Measurements from ENCODE around the gene ARHGAP25.

ARHGAP25 gene

GRCh38 chr2:68747413-68747812 lies 12.8 kb downstream of the ARHGAP25 start:
- no peaks in the 10 kb centered on the region for H3K27me3 ChIP-seq (ENCODE audit: control insufficient read depth, insufficient read depth, low read length)
- no peaks in the 10 kb centered on the region for H3K79me2 ChIP-seq
- TF ChIP-seq, protein P1, sequence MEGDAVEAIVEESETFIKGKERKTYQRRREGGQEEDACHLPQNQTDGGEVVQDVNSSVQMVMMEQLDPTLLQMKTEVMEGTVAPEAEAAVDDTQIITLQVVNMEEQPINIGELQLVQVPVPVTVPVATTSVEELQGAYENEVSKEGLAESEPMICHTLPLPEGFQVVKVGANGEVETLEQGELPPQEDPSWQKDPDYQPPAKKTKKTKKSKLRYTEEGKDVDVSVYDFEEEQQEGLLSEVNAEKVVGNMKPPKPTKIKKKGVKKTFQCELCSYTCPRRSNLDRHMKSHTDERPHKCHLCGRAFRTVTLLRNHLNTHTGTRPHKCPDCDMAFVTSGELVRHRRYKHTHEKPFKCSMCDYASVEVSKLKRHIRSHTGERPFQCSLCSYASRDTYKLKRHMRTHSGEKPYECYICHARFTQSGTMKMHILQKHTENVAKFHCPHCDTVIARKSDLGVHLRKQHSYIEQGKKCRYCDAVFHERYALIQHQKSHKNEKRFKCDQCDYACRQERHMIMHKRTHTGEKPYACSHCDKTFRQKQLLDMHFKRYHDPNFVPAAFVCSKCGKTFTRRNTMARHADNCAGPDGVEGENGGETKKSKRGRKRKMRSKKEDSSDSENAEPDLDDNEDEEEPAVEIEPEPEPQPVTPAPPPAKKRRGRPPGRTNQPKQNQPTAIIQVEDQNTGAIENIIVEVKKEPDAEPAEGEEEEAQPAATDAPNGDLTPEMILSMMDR (IDR thresholded peaks at IDR 0.05) = no peak
- no peak overlapping the region for H3K4me2 ChIP-seq (ENCODE audit: low read length)
- H2AFZ ChIP-seq = no peak overlapping the region
- H3K4me3 ChIP-seq (ENCODE audit: low read depth, low read length) = no peak overlapping the region
- no peak overlapping the region for H3K27ac ChIP-seq
- no peak overlapping the region for H3K9ac ChIP-seq
- H3K4me1 ChIP-seq = no peaks in the 10 kb centered on the region
- H3K36me3 ChIP-seq (ENCODE audit: control insufficient read depth, insufficient read depth, low read length) = no peaks in the 10 kb centered on the region
- no peaks in the 10 kb centered on the region for H3K9me3 ChIP-seq (ENCODE audit: control insufficient read depth, low read length)

GRCh38 chr2:68747900-68748299 lies 13.3 kb downstream of the ARHGAP25 start:
- H3K9ac ChIP-seq = no peak overlapping the region
- H3K4me1 ChIP-seq = no peaks in the 10 kb centered on the region
- no peak overlapping the region for H3K4me3 ChIP-seq (ENCODE audit: low read depth, low read length)
- no peaks in the 10 kb centered on the region for H3K36me3 ChIP-seq (ENCODE audit: control insufficient read depth, insufficient read depth, low read length)
- TF ChIP-seq, protein P1 (IDR thresholded peaks at IDR 0.05) = no peak
- H3K79me2 ChIP-seq = no peaks in the 10 kb centered on the region
- H2AFZ ChIP-seq = no peak overlapping the region
- no peak overlapping the region for H3K4me2 ChIP-seq (ENCODE audit: low read length)
- no peaks in the 10 kb centered on the region for H3K9me3 ChIP-seq (ENCODE audit: control insufficient read depth, low read length)
- H3K27me3 ChIP-seq (ENCODE audit: control insufficient read depth, insufficient read depth, low read length) = no peaks in the 10 kb centered on the region
- no peak overlapping the region for H3K27ac ChIP-seq

DNA sequence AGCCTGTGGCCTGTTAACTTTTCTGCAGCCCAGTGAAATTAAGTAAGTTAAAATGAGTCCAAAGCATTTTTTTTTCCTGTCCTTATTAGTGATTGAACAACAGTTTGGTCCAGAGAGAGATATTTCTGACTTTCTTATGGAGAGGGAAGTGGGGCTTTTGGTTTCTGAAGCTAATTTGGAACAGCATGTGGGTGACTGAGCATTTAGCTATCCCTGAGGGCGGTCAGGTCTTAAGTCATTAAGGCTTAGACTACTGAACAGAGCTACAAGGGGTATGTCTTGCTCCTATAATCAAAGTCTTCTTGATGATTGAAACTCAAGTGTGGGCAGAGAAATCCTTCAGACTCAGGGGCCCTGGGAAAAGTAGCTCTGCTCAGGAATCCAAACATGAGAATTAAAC lies 14.0 kb downstream of the ARHGAP25 start:
- Histone ChIP-seq H3K36me3 (ENCODE audit: control insufficient read depth, insufficient read depth, low read length) (no peaks in the 10 kb centered on the region), H3K4me1 (no peaks in the 10 kb centered on the region), H3K9ac (no peak overlapping the region), H3K27ac (no peak overlapping the region), H3K4me2 (ENCODE audit: low read length) (no peak overlapping the region), H3K27me3 (ENCODE audit: control insufficient read depth, insufficient read depth, low read length) (no peaks in the 10 kb centered on the region), H2AFZ (no peak overlapping the region), H3K79me2 (no peaks in the 10 kb centered on the region), H3K9me3 (ENCODE audit: control insufficient read depth, low read length) (no peaks in the 10 kb centered on the region), H3K4me3 (ENCODE audit: low read depth, low read length) (no peak overlapping the region)
- TF ChIP-seq, protein P1 (IDR thresholded peaks at IDR 0.05) = no peak

DNA sequence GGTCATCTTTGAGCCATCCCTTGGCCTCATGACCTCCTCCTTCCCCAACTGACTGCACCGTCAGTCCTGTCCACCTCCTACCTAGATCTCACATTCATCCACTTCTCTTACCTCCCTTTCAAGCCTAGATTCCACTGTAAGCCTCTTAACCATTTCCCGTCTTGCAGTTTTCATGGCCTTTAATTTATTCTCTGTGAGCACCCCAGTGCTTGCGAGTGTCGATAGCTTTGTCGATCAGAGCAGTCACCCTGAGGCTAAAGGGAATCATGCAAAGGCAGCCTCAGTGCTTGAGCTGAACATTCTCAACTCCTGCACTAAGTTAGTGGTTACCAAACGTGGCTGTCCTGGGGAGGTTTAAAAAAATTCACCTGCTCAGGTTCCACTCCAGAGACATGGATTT lies 14.7 kb downstream of the ARHGAP25 start:
- H3K27ac ChIP-seq = no peak overlapping the region
- no peaks in the 10 kb centered on the region for H3K27me3 ChIP-seq (ENCODE audit: control insufficient read depth, insufficient read depth, low read length)
- H3K79me2 ChIP-seq = no peaks in the 10 kb centered on the region
- H3K4me3 ChIP-seq (ENCODE audit: low read depth, low read length) = no peak overlapping the region
- H3K9me3 ChIP-seq (ENCODE audit: control insufficient read depth, low read length) = no peaks in the 10 kb centered on the region
- no peak overlapping the region for H3K4me2 ChIP-seq (ENCODE audit: low read length)
- no peaks in the 10 kb centered on the region for H3K36me3 ChIP-seq (ENCODE audit: control insufficient read depth, insufficient read depth, low read length)
- H2AFZ ChIP-seq = no peak overlapping the region
- H3K9ac ChIP-seq = no peak overlapping the region
- TF ChIP-seq, protein P1 (IDR thresholded peaks at IDR 0.05) = no peak
- no peaks in the 10 kb centered on the region for H3K4me1 ChIP-seq

- TF ChIP-seq, protein P1 (IDR thresholded peaks at IDR 0.05) = no peak
- H3K4me3 ChIP-seq (ENCODE audit: low read depth, low read length) = no peak overlapping the region
- H3K9ac ChIP-seq = no peak overlapping the region
- H2AFZ ChIP-seq = no peak overlapping the region
- H3K4me1 ChIP-seq = no peaks in the 10 kb centered on the region
- H3K9me3 ChIP-seq (ENCODE audit: control insufficient read depth, low read length) = no peaks in the 10 kb centered on the region
- H3K36me3 ChIP-seq (ENCODE audit: control insufficient read depth, insufficient read depth, low read length) = no peaks in the 10 kb centered on the region
- H3K27ac ChIP-seq = no peak overlapping the region
- H3K79me2 ChIP-seq = no peaks in the 10 kb centered on the region
- H3K27me3 ChIP-seq (ENCODE audit: control insufficient read depth, insufficient read depth, low read length) = no peaks in the 10 kb centered on the region
- H3K4me2 ChIP-seq (ENCODE audit: low read length) = no peak overlapping the region
Observed at GRCh38 chr2:68750592-68751396, 16.2 kb downstream of the ARHGAP25 start.
